Ascending aorta (tissue), 2 donors: Measurements from ENCODE around the gene KCNH1. TPM values are rescaled to one million over a fixed set of nuclear protein-coding genes. Genes with fewer than 3 reads are reported as not detected.

Experiments used
- DNase-seq, 2 donors: peaks; one replicate each; pipeline ENCODE4 v3.0.0-alpha.2; 2019; ENCODE audit warnings: low spot score in 2 of 2
- H3K27ac ChIP-seq, 2 donors: fragments of 200-600 bp; sonication (generic); one replicate each; pipeline ENCODE4 v1.5.1; 2016 to 2017; ENCODE audit warnings: mild to moderate bottlenecking in 1 of 2
- H3K27me3 ChIP-seq: fragments of 200-600 bp; sonication (generic); one replicate; pipeline ENCODE4 v1.5.1; 2017
- H3K36me3 ChIP-seq, 2 donors: fragments of 200-600 bp; sonication (generic); one replicate each; pipeline ENCODE4 v1.5.1; 2016
- H3K4me1 ChIP-seq, 2 donors: fragments of 200-600 bp; sonication (generic); one replicate each; pipeline ENCODE4 v1.5.1; 2016 to 2017; ENCODE audit warnings: mild to moderate bottlenecking in 1 of 2
- H3K4me3 ChIP-seq, 2 donors: fragments of 200-600 bp; sonication (generic); one replicate each; pipeline ENCODE4 v1.5.1; 2016 to 2017; ENCODE audit warnings: mild to moderate bottlenecking in 1 of 2
- H3K9me3 ChIP-seq, 2 donors: fragments of 200-600 bp; sonication (generic); one replicate each; pipeline ENCODE4 v1.5.1; 2016
- intact Hi-C: fragments of 100-400 bp; cut with DNase I; formaldehyde crosslinking; loops from one replicate; pipeline ENCODE4 v1.15.1; 2023
- total RNA-seq: library from RNA; depleted of rRNA; stranded (reverse); fragments of >200 nt; gene quantifications from one replicate; pipeline ENCODE4 v1.1.0, GENCODE V29; 2016
- TF ChIP-seq, protein P1 (sequence below), 3 experiments: fragments of 200-600 bp in 2 of 3; fragments of 450-650 bp in 1 of 3; sonication (generic) in 2 of 3; IDR thresholded peaks; one replicate each; pipeline ENCODE4 v1.5.1; 2016 to 2019; ENCODE audit warnings: antibody characterized with exemption in 3 of 3, mild to moderate bottlenecking in 1 of 3, moderate library complexity in 1 of 3

The KCNH1 gene
- total RNA-seq, 1 donor from 2014 or later = not detected

DNA sequence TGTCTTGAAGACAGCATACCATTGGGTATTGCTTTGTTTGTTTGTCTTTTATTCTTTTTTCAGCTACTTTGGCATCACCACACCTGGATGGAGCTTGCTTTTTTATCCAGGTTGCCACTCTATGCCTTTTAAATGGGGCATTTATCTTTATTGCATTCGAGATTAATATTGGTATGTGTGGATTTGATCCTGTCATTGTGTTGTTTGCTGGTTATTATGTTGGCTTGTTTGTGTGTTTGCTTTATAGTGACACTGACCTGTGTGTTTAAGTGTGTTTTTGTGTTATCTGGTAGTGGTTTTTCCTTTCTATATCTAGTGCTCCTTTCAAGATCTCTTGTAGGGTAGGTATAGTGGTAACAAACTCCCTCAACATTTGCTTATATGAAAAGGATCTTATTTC, 24.9 kb upstream of the KCNH1 start:
- DNase-seq = no peak
- no peaks in the 10 kb centered on the region for H3K4me1 ChIP-seq

DNA sequence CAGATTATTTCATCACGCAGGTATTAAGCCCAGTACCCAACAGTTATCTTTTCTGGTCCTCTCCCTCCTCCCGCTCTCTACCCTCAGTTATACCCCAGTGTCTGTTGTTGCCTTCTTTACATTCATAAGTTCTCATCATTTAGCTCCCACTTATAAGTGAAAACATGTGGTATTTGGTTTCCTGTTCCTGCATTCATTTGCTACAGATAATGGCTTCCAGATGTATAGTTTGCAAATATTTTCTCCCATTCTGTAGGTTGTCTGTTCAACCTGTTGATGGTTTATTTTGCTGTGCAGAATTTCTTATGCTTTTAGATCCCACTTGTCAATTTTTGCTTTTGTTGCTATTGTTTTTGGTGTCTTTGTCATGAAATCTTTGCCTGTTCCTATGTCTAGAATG, 21.1 kb upstream of the KCNH1 start:
- peaks cover 0 to 8% of the 10 kb centered on the region in 2 donors for H3K9me3 ChIP-seq
- no peaks in the 10 kb centered on the region for H3K36me3 ChIP-seq
- intact Hi-C loops = no loop called here
- TF ChIP-seq, protein P1, sequence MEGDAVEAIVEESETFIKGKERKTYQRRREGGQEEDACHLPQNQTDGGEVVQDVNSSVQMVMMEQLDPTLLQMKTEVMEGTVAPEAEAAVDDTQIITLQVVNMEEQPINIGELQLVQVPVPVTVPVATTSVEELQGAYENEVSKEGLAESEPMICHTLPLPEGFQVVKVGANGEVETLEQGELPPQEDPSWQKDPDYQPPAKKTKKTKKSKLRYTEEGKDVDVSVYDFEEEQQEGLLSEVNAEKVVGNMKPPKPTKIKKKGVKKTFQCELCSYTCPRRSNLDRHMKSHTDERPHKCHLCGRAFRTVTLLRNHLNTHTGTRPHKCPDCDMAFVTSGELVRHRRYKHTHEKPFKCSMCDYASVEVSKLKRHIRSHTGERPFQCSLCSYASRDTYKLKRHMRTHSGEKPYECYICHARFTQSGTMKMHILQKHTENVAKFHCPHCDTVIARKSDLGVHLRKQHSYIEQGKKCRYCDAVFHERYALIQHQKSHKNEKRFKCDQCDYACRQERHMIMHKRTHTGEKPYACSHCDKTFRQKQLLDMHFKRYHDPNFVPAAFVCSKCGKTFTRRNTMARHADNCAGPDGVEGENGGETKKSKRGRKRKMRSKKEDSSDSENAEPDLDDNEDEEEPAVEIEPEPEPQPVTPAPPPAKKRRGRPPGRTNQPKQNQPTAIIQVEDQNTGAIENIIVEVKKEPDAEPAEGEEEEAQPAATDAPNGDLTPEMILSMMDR (IDR thresholded peaks at IDR 0.05) = no peak
- no peaks in the 10 kb centered on the region for H3K27me3 ChIP-seq
- H3K4me3 ChIP-seq = no peak overlapping the region
- no peak overlapping the region for H3K27ac ChIP-seq
- no peaks in the 10 kb centered on the region for H3K4me1 ChIP-seq
- no peak for DNase-seq

More for the DNA sequence above, 24.9 kb upstream of the KCNH1 start:
- Histone ChIP-seq H3K9me3 (peaks cover 0 to 8% of the 10 kb centered on the region in 2 donors), H3K27ac (no peak overlapping the region), H3K4me3 (no peak overlapping the region), H3K27me3 (no peaks in the 10 kb centered on the region), H3K36me3 (no peaks in the 10 kb centered on the region)
- intact Hi-C loops = no loop called here
- TF ChIP-seq, protein P1 (IDR thresholded peaks at IDR 0.05) = no peak

DNA sequence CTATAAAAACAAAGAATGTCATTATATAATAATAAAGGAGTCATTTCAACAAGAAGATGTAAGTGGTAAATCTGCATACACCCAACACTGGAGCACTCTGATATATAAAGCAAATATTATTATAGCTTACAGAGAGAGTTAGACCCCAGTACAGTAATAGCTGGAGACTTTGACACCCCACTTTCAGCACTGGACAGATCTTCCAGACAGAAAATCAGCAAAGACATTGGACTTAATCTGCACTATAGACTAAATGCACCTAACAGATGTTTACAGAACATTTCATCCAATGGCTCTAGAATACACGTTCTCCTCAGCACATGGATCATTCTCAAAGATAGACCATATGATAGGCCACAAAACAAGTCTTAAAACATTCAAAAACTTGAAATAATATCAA, 20.0 kb upstream of the KCNH1 start:
- Histone ChIP-seq H3K9me3 (peaks cover 0 to 8% of the 10 kb centered on the region in 2 donors), H3K4me3 (no peak overlapping the region), H3K4me1 (no peaks in the 10 kb centered on the region), H3K36me3 (no peaks in the 10 kb centered on the region), H3K27me3 (no peaks in the 10 kb centered on the region), H3K27ac (no peak overlapping the region)
- intact Hi-C loops = no loop called here
- no peak for DNase-seq
- TF ChIP-seq, protein P1 (IDR thresholded peaks at IDR 0.05) = no peak

DNA sequence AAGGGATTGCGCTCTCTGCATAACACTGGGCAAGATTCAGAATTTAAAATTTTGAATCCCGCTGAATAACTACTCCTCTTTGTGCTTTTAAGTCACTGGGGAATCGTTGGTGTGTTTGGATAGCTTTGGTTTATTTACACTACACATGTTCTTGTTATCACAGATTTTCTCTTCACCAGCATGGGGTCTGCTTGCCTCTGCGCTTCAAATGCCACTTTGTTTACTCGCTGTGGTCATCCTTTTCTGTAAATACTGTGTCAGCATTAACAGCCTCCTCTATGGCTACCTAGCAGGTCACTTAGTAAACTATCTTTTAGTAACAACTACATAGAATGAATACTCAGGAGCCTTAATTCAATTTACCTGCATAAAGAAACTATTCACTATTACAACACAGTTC, 14.4 kb upstream of the KCNH1 start:
- no peak for DNase-seq
- Histone ChIP-seq H3K27me3 (no peaks in the 10 kb centered on the region), H3K27ac (no peak overlapping the region), H3K36me3 (no peaks in the 10 kb centered on the region), H3K4me3 (no peak overlapping the region), H3K4me1 (no peaks in the 10 kb centered on the region), H3K9me3 (no peaks in the 10 kb centered on the region)
- TF ChIP-seq, protein P1 (IDR thresholded peaks at IDR 0.05) = no peak
- intact Hi-C loops = no loop called here

DNA sequence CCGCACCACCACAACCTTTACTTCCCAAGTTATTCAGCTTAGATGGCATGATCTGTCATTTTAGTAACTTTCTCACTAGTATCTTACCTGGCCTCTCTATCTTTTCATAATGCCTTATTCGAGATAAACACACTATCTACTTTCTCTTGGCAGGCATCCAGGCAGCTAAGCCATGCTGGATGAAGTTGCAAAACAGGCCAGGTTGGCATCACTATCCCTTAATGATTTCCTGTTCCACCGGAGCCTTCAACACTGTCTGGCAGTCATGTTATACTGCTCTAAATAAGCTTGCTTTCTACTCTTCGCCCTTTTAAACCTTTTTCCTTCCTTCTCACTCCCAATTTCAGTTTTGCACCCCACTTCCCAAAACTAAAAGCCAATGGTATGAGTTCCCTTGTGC, 12.0 kb upstream of the KCNH1 start:
- H3K36me3 ChIP-seq = no peaks in the 10 kb centered on the region
- intact Hi-C loops = no loop called here
- no peak for DNase-seq

More for the DNA sequence above, 12.0 kb upstream of the KCNH1 start:
- Histone ChIP-seq H3K4me3 (no peak overlapping the region), H3K9me3 (no peaks in the 10 kb centered on the region), H3K27ac (no peak overlapping the region), H3K4me1 (no peaks in the 10 kb centered on the region), H3K27me3 (no peaks in the 10 kb centered on the region)
- TF ChIP-seq, protein P1 (IDR thresholded peaks at IDR 0.05) = no peak
